ENCODE results near the gene CREBRF. TPM values are rescaled to one million over a fixed set of nuclear protein-coding genes. Genes with fewer than 3 reads are reported as not detected.

Gene CREBRF
- total and polyA plus RNA-seq, 9 of the 15 experiments (the other 6 are each of a cell fraction or from before 2014, with no cell fraction given) = 1.1 to 4.9 (median 2.9) TPM

DNA sequence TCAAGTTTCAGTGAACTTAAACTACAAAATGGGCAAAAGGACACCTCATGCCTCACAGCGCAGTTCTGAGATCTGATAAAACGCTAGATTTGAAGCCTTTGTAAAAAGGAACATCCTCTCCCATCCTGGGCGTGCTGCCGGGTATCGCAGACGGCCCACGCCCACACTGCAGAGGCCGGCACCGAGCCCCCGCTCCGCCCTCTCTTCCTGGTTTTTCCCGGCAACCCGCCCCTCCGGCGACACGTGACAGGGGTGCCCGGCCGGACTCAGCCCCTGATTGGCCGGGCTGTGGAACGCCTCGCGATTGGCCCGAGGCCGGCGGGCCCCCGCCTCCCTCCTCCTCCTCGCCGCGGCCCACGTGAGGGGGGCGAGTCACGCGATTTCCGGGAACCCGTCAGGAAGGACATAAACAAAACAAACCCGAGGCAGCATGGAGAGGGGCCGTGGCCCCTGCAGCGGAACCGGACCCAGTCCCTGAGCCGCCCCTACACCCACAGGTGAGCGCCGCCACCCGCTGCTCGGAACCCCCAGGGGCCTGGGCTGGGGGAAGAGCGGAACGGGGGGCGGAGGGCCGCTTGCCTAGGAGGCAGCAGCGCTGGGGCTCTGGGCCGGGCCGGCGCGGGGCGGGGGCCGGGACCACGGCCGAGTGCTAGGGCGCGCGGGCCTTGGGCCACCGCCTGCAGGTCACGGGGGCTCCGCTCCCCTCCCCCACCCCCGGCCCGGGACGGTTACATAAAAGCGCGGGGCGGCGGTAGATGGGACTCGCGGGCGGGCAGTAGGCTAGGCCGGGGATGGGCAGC is at the start of gene CREBRF (continued):
- peak; percentile 20 to 73 for TF ChIP-seq E2F6 (IDR thresholded peaks at IDR 0.05; ENCODE audit: borderline replicate concordance in 1 of 2, extremely low read depth in 1 of 2, insufficient read depth in 1 of 2, insufficient read length in 1 of 2, low read depth in 1 of 2, low read length in 1 of 2, poor library complexity in 1 of 2, severe bottlenecking in 1 of 2)
- 0 out of 4 replicates have a peak, but pooled peaks of 1 of the 2 experiments have one; percentile 2 for TF ChIP-seq FOXA3 (CRISPR knock-in tag; conservative IDR thresholded peaks at IDR 0.05 in 1 of 2, IDR thresholded peaks at IDR 0.05 in 1 of 2)
- TF ChIP-seq NBN (IDR thresholded peaks at IDR 0.05; ENCODE audit: low read depth) = no peak; the same call in 1 of the 2 replicates
- TF ChIP-seq, protein P1, sequence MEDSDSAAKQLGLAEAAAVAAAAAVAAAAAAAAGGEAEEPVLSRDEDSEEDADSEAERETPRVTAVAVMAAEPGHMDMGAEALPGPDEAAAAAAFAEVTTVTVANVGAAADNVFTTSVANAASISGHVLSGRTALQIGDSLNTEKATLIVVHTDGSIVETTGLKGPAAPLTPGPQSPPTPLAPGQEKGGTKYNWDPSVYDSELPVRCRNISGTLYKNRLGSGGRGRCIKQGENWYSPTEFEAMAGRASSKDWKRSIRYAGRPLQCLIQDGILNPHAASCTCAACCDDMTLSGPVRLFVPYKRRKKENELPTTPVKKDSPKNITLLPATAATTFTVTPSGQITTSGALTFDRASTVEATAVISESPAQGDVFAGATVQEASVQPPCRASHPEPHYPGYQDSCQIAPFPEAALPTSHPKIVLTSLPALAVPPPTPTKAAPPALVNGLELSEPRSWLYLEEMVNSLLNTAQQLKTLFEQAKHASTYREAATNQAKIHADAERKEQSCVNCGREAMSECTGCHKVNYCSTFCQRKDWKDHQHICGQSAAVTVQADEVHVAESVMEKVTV (CRISPR knock-in tag; IDR thresholded peaks at IDR 0.05) = 0 out of 2 replicates have a peak, but pooled peaks have one; percentile 20
- TF ChIP-seq ZNF707 (CRISPR knock-in tag; conservative IDR thresholded peaks at IDR 0.05) = no peak
- TF ChIP-seq, protein P2, sequence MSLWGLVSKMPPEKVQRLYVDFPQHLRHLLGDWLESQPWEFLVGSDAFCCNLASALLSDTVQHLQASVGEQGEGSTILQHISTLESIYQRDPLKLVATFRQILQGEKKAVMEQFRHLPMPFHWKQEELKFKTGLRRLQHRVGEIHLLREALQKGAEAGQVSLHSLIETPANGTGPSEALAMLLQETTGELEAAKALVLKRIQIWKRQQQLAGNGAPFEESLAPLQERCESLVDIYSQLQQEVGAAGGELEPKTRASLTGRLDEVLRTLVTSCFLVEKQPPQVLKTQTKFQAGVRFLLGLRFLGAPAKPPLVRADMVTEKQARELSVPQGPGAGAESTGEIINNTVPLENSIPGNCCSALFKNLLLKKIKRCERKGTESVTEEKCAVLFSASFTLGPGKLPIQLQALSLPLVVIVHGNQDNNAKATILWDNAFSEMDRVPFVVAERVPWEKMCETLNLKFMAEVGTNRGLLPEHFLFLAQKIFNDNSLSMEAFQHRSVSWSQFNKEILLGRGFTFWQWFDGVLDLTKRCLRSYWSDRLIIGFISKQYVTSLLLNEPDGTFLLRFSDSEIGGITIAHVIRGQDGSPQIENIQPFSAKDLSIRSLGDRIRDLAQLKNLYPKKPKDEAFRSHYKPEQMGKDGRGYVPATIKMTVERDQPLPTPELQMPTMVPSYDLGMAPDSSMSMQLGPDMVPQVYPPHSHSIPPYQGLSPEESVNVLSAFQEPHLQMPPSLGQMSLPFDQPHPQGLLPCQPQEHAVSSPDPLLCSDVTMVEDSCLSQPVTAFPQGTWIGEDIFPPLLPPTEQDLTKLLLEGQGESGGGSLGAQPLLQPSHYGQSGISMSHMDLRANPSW (CRISPR knock-in tag; IDR thresholded peaks at IDR 0.05) = 0 out of 2 replicates have a peak, but pooled peaks have one; percentile 72
- no peak for TF ChIP-seq ZNF609 (CRISPR knock-in tag; IDR thresholded peaks at IDR 0.05; ENCODE audit: borderline replicate concordance)
- no peak for TF ChIP-seq ZNF408 (CRISPR knock-in tag; IDR thresholded peaks at IDR 0.05; ENCODE audit: low read depth)
- TF ChIP-seq, protein P3, sequence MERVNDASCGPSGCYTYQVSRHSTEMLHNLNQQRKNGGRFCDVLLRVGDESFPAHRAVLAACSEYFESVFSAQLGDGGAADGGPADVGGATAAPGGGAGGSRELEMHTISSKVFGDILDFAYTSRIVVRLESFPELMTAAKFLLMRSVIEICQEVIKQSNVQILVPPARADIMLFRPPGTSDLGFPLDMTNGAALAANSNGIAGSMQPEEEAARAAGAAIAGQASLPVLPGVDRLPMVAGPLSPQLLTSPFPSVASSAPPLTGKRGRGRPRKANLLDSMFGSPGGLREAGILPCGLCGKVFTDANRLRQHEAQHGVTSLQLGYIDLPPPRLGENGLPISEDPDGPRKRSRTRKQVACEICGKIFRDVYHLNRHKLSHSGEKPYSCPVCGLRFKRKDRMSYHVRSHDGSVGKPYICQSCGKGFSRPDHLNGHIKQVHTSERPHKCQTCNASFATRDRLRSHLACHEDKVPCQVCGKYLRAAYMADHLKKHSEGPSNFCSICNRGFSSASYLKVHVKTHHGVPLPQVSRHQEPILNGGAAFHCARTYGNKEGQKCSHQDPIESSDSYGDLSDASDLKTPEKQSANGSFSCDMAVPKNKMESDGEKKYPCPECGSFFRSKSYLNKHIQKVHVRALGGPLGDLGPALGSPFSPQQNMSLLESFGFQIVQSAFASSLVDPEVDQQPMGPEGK (CRISPR knock-in tag; IDR thresholded peaks at IDR 0.05; ENCODE audit: borderline replicate concordance) = no peak
- TF ChIP-seq ZNF232 (CRISPR knock-in tag; IDR thresholded peaks at IDR 0.05) = no peak
- TF ChIP-seq ZNF253 (CRISPR knock-in tag; conservative IDR thresholded peaks at IDR 0.05) = no peak
